BLaER1 treated with 17β-estradiol and CSF1 and Interleukin-3, amounts not matched to agents 10 nM and 100 nM (cell line): ENCODE measurements around the gene KIAA0753.
A peak's percentile ranks its signal among the peaks of the same experiment; 100 is the strongest.

Source experiments
- H3K27ac ChIP-seq, 11 experiments: shearing (Covaris generic); formaldehyde crosslinking; 2 replicates each; pipeline ENCODE4 v1.8.1; 2022
- H3K27me3 ChIP-seq, 11 experiments: shearing (Covaris generic); formaldehyde crosslinking; 2 replicates each; pipeline ENCODE4 v1.8.1; 2022
- H3K36me3 ChIP-seq, 11 experiments: shearing (Covaris generic); formaldehyde crosslinking; 2 replicates each; pipeline ENCODE4 v1.8.1; 2022
- H3K4me1 ChIP-seq, 10 experiments: shearing (Covaris generic); formaldehyde crosslinking; 2 replicates each; pipeline ENCODE4 v1.8.1; 2022
- H3K4me2 ChIP-seq, 11 experiments: shearing (Covaris generic); formaldehyde crosslinking; 2 replicates each; pipeline ENCODE4 v1.8.1; 2022
- H3K4me3 ChIP-seq, 10 experiments: shearing (Covaris generic); formaldehyde crosslinking; 2 replicates each; pipeline ENCODE4 v1.8.1; 2022
- H3K9ac ChIP-seq, 11 experiments: shearing (Covaris generic); formaldehyde crosslinking; 2 replicates each; pipeline ENCODE4 v1.8.1; 2022
- H3K9me3 ChIP-seq, 11 experiments: shearing (Covaris generic); formaldehyde crosslinking; replicated peaks in 1 of 11; 2 replicates each; pipeline ENCODE4 v1.8.1; 2022
- H4K20me1 ChIP-seq, 11 experiments: shearing (Covaris generic); formaldehyde crosslinking; 2 replicates each; pipeline ENCODE4 v1.8.1; 2022
- Cebpa-rat ChIP-seq, 11 experiments: shearing (Covaris generic); IDR thresholded peaks; 2 replicates each; pipeline ENCODE4 v1.8.1; 2022

Gene KIAA0753

GRCh38 chr17:6640536-6641246 lies at the start of gene KIAA0753, which contains the start of gene TXNDC17:
TSS of gene KIAA0753 (minus strand) at chr17:6640711. CDS start at chr17:6635103, 5,608 bp downstream.
TSS of gene TXNDC17 (plus strand) at chr17:6641060. CDS start at chr17:6641083, 23 bp downstream.
- Histone ChIP-seq H3K4me3 (peak within 1 kb of the TSS; percentile 72 to 97 (median 92)), H3K36me3 (peaks cover 29 to 46% (median 34%) of the 10 kb centered on the region in 11 experiments), H3K9me3 (no peaks in the 10 kb centered on the region), H3K27me3 (no peaks in the 10 kb centered on the region), H4K20me1 (peaks cover 6 to 65% (median 43%) of the 10 kb centered on the region in 11 experiments; a peak in 16 of 22 replicates), H3K9ac (peak within 1 kb of the TSS; percentile 78 to 92 (median 90)), H3K4me1 (peaks cover 35 to 44% (median 38%) of the 10 kb centered on the region in 10 experiments), H3K4me2 (peak within 1 kb of the TSS; percentile 94 to 100 (median 97)), H3K27ac (peak within 1 kb of the TSS; percentile 73 to 92 (median 88))
- no peak for TF ChIP-seq Cebpa-rat (IDR thresholded peaks at IDR 0.05)

GRCh38 chr17:6688944-6689343 lies 48.4 kb upstream of the KIAA0753 start:
- Histone ChIP-seq H3K4me2 (no peak overlapping the region), H3K9me3 (no peaks in the 10 kb centered on the region), H4K20me1 (no peaks in the 10 kb centered on the region; a peak in 1 of 22 replicates), H3K4me3 (no peak overlapping the region), H3K9ac (no peak overlapping the region), H3K36me3 (no peaks in the 10 kb centered on the region), H3K4me1 (no peaks in the 10 kb centered on the region), H3K27ac (no peak overlapping the region), H3K27me3 (peaks cover 0 to 5% (median 0%) of the 10 kb centered on the region in 11 experiments; a peak in 2 of 22 replicates)
- no peak for TF ChIP-seq Cebpa-rat (IDR thresholded peaks at IDR 0.05)

DNA sequence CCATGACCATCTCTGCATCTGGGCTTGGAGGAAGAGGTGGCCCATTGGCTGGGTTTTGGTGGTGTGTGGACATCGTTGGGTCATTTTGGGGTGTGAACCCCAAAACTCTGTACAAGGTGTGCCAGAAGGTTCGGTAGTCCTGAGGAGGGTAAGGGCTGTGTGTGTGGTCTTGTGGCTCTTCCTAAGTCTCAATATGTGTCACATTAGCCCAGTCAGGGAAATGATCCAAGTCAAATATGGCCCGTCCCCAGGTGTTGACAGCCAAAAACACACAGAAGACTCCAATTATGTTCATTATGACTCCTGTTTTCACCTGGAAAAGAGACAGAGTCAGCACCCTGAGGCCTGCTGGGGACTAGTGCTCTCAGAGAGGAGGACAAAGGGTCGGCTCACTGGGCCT lies 45.5 kb upstream of the KIAA0753 start:
- Histone ChIP-seq H3K27me3 (peaks cover 0 to 19% (median 0%) of the 10 kb centered on the region in 11 experiments; a peak in 9 of 22 replicates), H3K4me2 (no peak overlapping the region), H3K36me3 (no peaks in the 10 kb centered on the region), H3K4me3 (no peak overlapping the region), H3K27ac (no peak overlapping the region), H3K9ac (no peak overlapping the region), H3K9me3 (0 out of 22 replicates have a peak, but pooled peaks cover 0 to 9% (median 0%) of the 10 kb centered on the region in 11 experiments), H4K20me1 (no peaks in the 10 kb centered on the region; a peak in 1 of 22 replicates), H3K4me1 (peaks cover 0 to 8% (median 0%) of the 10 kb centered on the region in 10 experiments; a peak in 8 of 20 replicates)
- TF ChIP-seq Cebpa-rat (IDR thresholded peaks at IDR 0.05) = no peak

GRCh38 chr17:6684881-6685767 lies 44.6 kb upstream of the KIAA0753 start:
- no peak for TF ChIP-seq Cebpa-rat (IDR thresholded peaks at IDR 0.05)
- Histone ChIP-seq H3K27me3 (peaks cover 0 to 28% (median 4%) of the 10 kb centered on the region in 11 experiments; a peak in 11 of 22 replicates), H3K4me1 (peaks cover 0 to 17% (median 6%) of the 10 kb centered on the region in 10 experiments; a peak in 14 of 20 replicates)

DNA sequence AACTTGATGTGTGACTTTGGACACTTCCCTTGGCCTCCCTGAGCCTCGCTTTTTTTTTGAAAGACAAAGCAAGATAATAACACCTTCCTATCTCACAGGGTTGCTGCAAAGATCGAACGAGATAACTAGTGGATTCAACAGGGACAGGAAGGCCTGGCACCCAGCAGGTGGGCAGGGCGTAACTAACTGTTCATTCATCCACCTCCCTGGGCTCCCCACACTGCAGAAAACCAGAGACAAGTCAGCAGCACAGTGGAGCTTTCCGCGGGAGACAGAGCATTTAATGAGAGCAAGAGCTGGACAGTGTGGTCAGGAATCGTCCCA lies 43.9 kb upstream of the KIAA0753 start:
- H3K9ac ChIP-seq = no peak overlapping the region
- H3K4me2 ChIP-seq = no peak overlapping the region
- H3K4me1 ChIP-seq = peaks cover 0 to 24% (median 11%) of the 10 kb centered on the region in 10 experiments; a peak in 14 of 20 replicates
- TF ChIP-seq Cebpa-rat (IDR thresholded peaks at IDR 0.05) = no peak
- no peak overlapping the region for H3K27ac ChIP-seq
- 0 out of 22 replicates have a peak, but pooled peaks cover 0 to 9% (median 0%) of the 10 kb centered on the region in 11 experiments for H3K9me3 ChIP-seq
- no peaks in the 10 kb centered on the region; a peak in 1 of 22 replicates for H4K20me1 ChIP-seq
- peaks cover 1 to 35% (median 11%) of the 10 kb centered on the region in 11 experiments; a peak in 20 of 22 replicates for H3K27me3 ChIP-seq
- no peak overlapping the region for H3K4me3 ChIP-seq
- no peaks in the 10 kb centered on the region for H3K36me3 ChIP-seq

More at GRCh38 chr17:6684881-6685767, 44.6 kb upstream of the KIAA0753 start:
- Histone ChIP-seq H3K36me3 (no peaks in the 10 kb centered on the region), H3K27ac (no peak overlapping the region), H3K4me3 (no peak overlapping the region), H3K4me2 (no peak overlapping the region), H4K20me1 (no peaks in the 10 kb centered on the region; a peak in 1 of 22 replicates), H3K9ac (no peak overlapping the region), H3K9me3 (0 out of 22 replicates have a peak, but pooled peaks cover 0 to 9% (median 0%) of the 10 kb centered on the region in 11 experiments)

DNA sequence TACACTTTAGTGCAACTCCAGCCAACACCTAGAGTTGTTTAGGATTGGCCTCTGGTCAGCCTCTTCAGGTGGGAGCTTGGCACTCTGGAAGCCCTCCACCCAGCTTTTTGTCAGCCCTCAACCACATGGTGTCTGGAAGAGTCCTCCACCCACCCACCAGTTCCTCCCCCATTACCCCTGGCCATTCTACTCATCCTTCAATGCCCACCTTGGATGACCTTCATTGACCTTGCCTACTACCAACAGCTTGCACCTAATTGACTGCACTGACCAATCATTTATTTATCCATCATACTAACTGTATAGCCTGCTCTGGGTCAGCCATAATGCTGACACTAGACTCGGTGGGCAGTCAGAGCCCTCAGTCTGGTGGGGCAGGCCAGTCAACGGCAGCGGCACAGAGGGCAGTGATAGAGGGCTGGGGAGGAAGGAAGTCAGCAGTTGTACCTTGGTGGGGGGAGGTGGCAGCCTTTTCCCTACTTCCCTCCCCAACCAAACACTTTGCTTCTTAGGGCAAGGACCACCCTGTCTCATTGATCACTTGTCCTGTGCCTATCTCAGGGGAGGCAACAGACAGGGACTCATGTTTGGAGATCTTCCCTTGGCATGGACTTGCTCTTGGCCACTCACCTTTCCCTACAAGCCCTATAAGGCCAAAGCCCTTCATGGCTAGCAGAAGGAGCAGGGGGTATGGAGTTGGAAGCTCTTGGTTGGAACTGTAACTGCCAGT lies 43.4 kb upstream of the KIAA0753 start:
- Histone ChIP-seq H3K4me1 (peaks cover 0 to 29% (median 13%) of the 10 kb centered on the region in 10 experiments; a peak in 14 of 20 replicates), H4K20me1 (no peaks in the 10 kb centered on the region; a peak in 2 of 22 replicates)
- no peak for TF ChIP-seq Cebpa-rat (IDR thresholded peaks at IDR 0.05)

DNA sequence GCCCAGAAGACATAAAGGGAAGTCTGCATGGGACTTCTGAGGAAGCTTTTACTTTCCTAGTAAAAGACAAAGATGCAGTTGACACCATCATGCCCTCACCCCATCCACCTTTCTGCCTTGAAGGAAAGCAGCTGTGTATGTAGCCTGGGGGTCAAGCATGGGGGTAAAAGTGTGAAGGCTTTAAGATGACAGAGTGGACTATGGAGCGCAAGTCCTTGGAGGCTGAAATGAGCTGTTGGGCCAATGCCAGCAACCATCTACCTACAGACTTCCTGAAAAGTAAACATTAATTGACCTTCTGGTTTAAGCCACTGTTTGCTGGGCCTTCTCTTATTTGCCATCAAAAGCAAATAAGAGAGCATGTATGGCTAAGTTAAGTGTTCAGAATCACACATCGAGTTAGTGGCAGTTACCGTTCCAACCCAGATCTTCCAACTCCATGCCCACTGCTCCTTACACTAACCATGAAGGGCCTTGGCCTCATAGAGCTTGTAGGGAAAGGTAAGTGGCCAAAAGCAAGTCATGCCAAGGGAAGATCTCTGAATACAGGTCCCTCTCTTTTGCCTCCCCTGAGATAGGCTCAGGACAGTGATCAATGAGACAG lies 42.7 kb upstream of the KIAA0753 start:
- TF ChIP-seq Cebpa-rat (IDR thresholded peaks at IDR 0.05) = no peak
- H3K4me3 ChIP-seq = no peak overlapping the region
- H3K9ac ChIP-seq = no peak overlapping the region
- H4K20me1 ChIP-seq = peaks cover 0 to 7% (median 2%) of the 10 kb centered on the region in 11 experiments; a peak in 9 of 22 replicates
- H3K27ac ChIP-seq = no peak overlapping the region
- no peaks in the 10 kb centered on the region for H3K36me3 ChIP-seq
- H3K4me2 ChIP-seq = no peak overlapping the region
- H3K4me1 ChIP-seq = peaks cover 0 to 32% (median 17%) of the 10 kb centered on the region in 10 experiments; a peak in 14 of 20 replicates
- 0 out of 22 replicates have a peak, but pooled peaks cover 0 to 9% (median 0%) of the 10 kb centered on the region in 11 experiments for H3K9me3 ChIP-seq
- H3K27me3 ChIP-seq = peaks cover 13 to 48% (median 24%) of the 10 kb centered on the region in 11 experiments

More for the DNA sequence above, 43.4 kb upstream of the KIAA0753 start:
- Histone ChIP-seq H3K9ac (no peak overlapping the region), H3K9me3 (0 out of 22 replicates have a peak, but pooled peaks cover 0 to 9% (median 0%) of the 10 kb centered on the region in 11 experiments), H3K4me3 (no peak overlapping the region), H3K27ac (no peak overlapping the region), H3K36me3 (no peaks in the 10 kb centered on the region), H3K27me3 (peaks cover 6 to 41% (median 17%) of the 10 kb centered on the region in 11 experiments), H3K4me2 (no peak overlapping the region)

DNA sequence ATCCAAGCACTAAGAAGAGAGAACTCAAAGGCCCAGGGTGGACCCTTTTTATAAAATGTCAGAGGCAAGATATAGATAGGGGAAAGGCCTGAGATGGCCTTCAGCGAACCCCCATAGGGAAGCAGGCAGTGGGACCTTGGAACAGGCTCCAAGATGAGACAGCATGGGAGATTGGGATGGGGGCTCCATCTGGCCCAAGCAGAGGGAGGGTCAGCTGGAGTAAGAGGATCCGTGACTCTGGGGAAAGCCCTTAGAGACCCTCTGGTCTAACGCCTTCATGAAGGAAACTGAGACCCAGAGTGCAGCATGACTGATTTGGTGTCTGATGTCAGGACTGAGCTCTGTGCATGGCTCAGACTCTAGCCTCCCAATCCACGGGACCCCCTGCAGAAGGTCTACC lies 41.8 kb upstream of the KIAA0753 start:
- H3K36me3 ChIP-seq = no peaks in the 10 kb centered on the region
- peaks cover 0 to 15% (median 10%) of the 10 kb centered on the region in 11 experiments; a peak in 17 of 22 replicates for H4K20me1 ChIP-seq
- H3K27ac ChIP-seq = no peak overlapping the region
- H3K4me2 ChIP-seq = no peak overlapping the region
- 0 out of 22 replicates have a peak, but pooled peaks cover 0 to 9% (median 0%) of the 10 kb centered on the region in 11 experiments for H3K9me3 ChIP-seq
- H3K27me3 ChIP-seq = peaks cover 22 to 56% (median 32%) of the 10 kb centered on the region in 11 experiments
- peaks cover 7 to 40% (median 25%) of the 10 kb centered on the region in 10 experiments for H3K4me1 ChIP-seq
- H3K4me3 ChIP-seq = no peak overlapping the region
- no peak for TF ChIP-seq Cebpa-rat (IDR thresholded peaks at IDR 0.05)
- H3K9ac ChIP-seq = no peak overlapping the region
